ENCODE results near the gene CFAP299.
"Not testable (repeated sequence)": the region's sequence is repeated elsewhere in the genome, so short reads cannot be mapped to it uniquely, and the experiment has no call there.

Gene CFAP299

GRCh38 chr4:80685214-80685613, 349.7 kb downstream of the CFAP299 start:
- no peak overlapping the region for H3K4me3 ChIP-seq (ENCODE audit: control insufficient read depth, low read depth, low read length)
- no peak for TF ChIP-seq CTCF (conservative IDR thresholded peaks at IDR 0.05; ENCODE audit: control insufficient read depth, insufficient read depth, low read depth, low read length)
- DNase-seq (ENCODE audit: low read depth): no peak

- not testable (repeated sequence) for DNase-seq (ENCODE audit: low read depth); H3K4me3 ChIP-seq (ENCODE audit: control insufficient read depth, low read depth, low read length)
These were observed 352.2 kb downstream of the CFAP299 start for GRCh38 chr4:80687736-80688135.

GRCh38 chr4:80694171-80694570, 358.6 kb downstream of the CFAP299 start:
- H3K4me3 ChIP-seq (ENCODE audit: control insufficient read depth, low read depth, low read length): no peak overlapping the region
- DNase-seq (ENCODE audit: low read depth): no peak
- no peak for TF ChIP-seq CTCF (conservative IDR thresholded peaks at IDR 0.05; ENCODE audit: control insufficient read depth, insufficient read depth, low read depth, low read length)

- DNase-seq (ENCODE audit: low read depth): no peak
- H3K4me3 ChIP-seq (ENCODE audit: control insufficient read depth, low read depth, low read length): no peak overlapping the region
- no peak for TF ChIP-seq CTCF (conservative IDR thresholded peaks at IDR 0.05; ENCODE audit: control insufficient read depth, insufficient read depth, low read depth, low read length)
These were observed 369.8 kb downstream of the CFAP299 start for GRCh38 chr4:80705311-80705710.

- H3K4me3 ChIP-seq (ENCODE audit: control insufficient read depth, low read depth, low read length): no peak overlapping the region
- DNase-seq (ENCODE audit: low read depth): no peak
- TF ChIP-seq CTCF (conservative IDR thresholded peaks at IDR 0.05; ENCODE audit: control insufficient read depth, insufficient read depth, low read depth, low read length): no peak
These were observed 373.7 kb downstream of the CFAP299 start for GRCh38 chr4:80709082-80709869.

- no peak for TF ChIP-seq CTCF (conservative IDR thresholded peaks at IDR 0.05; ENCODE audit: control insufficient read depth, insufficient read depth, low read depth, low read length)
- H3K4me3 ChIP-seq (ENCODE audit: control insufficient read depth, low read depth, low read length): no peak overlapping the region
- no peak for DNase-seq (ENCODE audit: low read depth)
These were observed 375.4 kb downstream of the CFAP299 start for GRCh38 chr4:80710748-80711451.

DNA sequence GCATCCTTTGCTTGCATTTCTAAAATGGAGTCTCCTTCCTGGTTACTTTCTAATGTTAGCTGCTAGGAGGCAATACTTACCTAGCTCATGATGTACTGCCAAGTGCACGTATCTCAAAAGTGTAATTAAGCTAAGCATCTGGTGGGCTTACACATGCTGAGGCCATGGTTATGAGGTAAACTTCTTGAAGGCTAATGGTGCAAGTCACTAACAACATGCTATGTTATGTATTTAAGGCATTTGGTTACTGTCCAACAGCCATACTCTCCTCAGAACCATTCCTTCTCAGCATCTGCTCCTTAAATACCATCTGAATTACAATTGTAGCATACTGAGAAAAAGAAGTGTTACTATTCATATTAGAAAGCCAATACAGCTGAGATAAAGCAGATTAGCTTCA, 376.4 kb downstream of the CFAP299 start:
- no peak for DNase-seq (ENCODE audit: low read depth)
- TF ChIP-seq CTCF (conservative IDR thresholded peaks at IDR 0.05; ENCODE audit: control insufficient read depth, insufficient read depth, low read depth, low read length): no peak
- no peak overlapping the region for H3K4me3 ChIP-seq (ENCODE audit: control insufficient read depth, low read depth, low read length)

All from fibroblast of mammary gland (primary cell).